ENCODE measurements around the gene DAZ2. TPM values are rescaled to one million over a fixed set of nuclear protein-coding genes. Genes with fewer than 3 reads are reported as not detected.
"Not testable (repeated sequence)": the region's sequence is repeated elsewhere in the genome, so short reads cannot be mapped to it uniquely, and the experiment has no call there.

Gene DAZ2
- not detected in 2 replicates for total RNA-seq (2014; rRNA removed; shearing (Covaris generic))

- not testable (repeated sequence) for H3K4me3 ChIP-seq; H3K9me3 ChIP-seq (replicated peaks); H3K27ac ChIP-seq; DNase-seq; H3K27me3 ChIP-seq; H3K36me3 ChIP-seq; H3K4me1 ChIP-seq
Observed at GRCh38 chrY:23219233-23219632, at the start of gene DAZ2. Gene DAZ2, plus strand, starts transcription at chrY:23219533. Its CDS starts 208 bp downstream, at chrY:23219741.

GRCh38 chrY:23198908-23199307 lies 20.4 kb upstream of the DAZ2 start, which contains the start of gene DAZ1:
Gene DAZ1, minus strand, starts transcription at chrY:23199008. Its CDS starts 208 bp downstream, at chrY:23198800.
- H3K27ac ChIP-seq; H3K4me1 ChIP-seq; H3K36me3 ChIP-seq; DNase-seq; H3K4me3 ChIP-seq; H3K9me3 ChIP-seq (replicated peaks); H3K27me3 ChIP-seq: not testable (repeated sequence)

- H3K36me3 ChIP-seq; DNase-seq; H3K27ac ChIP-seq; H3K4me3 ChIP-seq; H3K27me3 ChIP-seq; H3K9me3 ChIP-seq (replicated peaks); H3K4me1 ChIP-seq: not testable (repeated sequence)
Observed at GRCh38 chrY:23207455-23207854, 11.9 kb upstream of the DAZ2 start.

GRCh38 chrY:23209802-23210495 lies 9.4 kb upstream of the DAZ2 start:
- not testable (repeated sequence) for H3K4me3 ChIP-seq; DNase-seq; H3K4me1 ChIP-seq; H3K36me3 ChIP-seq; H3K27ac ChIP-seq; H3K9me3 ChIP-seq (replicated peaks); H3K27me3 ChIP-seq

GRCh38 chrY:23210681-23211080 lies 8.7 kb upstream of the DAZ2 start:
- not testable (repeated sequence) for H3K4me1 ChIP-seq; H3K27me3 ChIP-seq; H3K27ac ChIP-seq; H3K36me3 ChIP-seq; DNase-seq; H3K4me3 ChIP-seq; H3K9me3 ChIP-seq (replicated peaks)

Other genes starting within 250 kb of the DAZ2 start
- not detected in 2 replicates for gene BPY2, start 235.3 kb upstream of the DAZ2 start, total RNA-seq (2014; rRNA removed; shearing (Covaris generic))
- not detected in 2 replicates for gene DAZ1, start 20.5 kb upstream of the DAZ2 start, total RNA-seq (2014; rRNA removed; shearing (Covaris generic))